Mesangial cell (primary cell): ENCODE results near the gene ORC6. TPM values are rescaled to one million over a fixed set of nuclear protein-coding genes. Genes with fewer than 3 reads are reported as not detected.

Experiments used
- total RNA-seq: library from RNA; depleted of rRNA; stranded (reverse); fragments of >200 nt; gene quantifications from 2 replicates; pipeline ENCODE4 v1.2.3, GENCODE V29; 2015

The ORC6 gene
- total RNA-seq: 2.8 and 27.5 TPM in 2 replicates

GRCh38 chr16:46689365-46690280 lies at the start of gene ORC6:
Gene ORC6, plus strand, starts transcription at chr16:46689659. Its CDS starts 47 bp downstream, at chr16:46689706.

GRCh38 chr16:46688654-46689364 lies 650 bp upstream of the ORC6 start, which contains the start of gene VPS35:
Gene VPS35, minus strand, starts transcription at chr16:46689178. Its CDS starts 45 bp downstream, at chr16:46689133.

Other genes starting within 250 kb of the ORC6 start
- gene SHCBP1, start 68.3 kb upstream of the ORC6 start, total RNA-seq: 1.9 and 28.7 TPM in 2 replicates
- gene VPS35, start 481 bp upstream of the ORC6 start, total RNA-seq: 41.5 and 60.3 TPM in 2 replicates
- under 0.01 and 0.13 TPM in 2 replicates for gene MYLK3, start 58.7 kb downstream of the ORC6 start, total RNA-seq
- 4.9 and 6.4 TPM in 2 replicates for gene C16orf87, start 141.5 kb downstream of the ORC6 start, total RNA-seq
- gene GPT2, start 194.7 kb downstream of the ORC6 start, total RNA-seq: 23.1 and 47.6 TPM in 2 replicates